HFFc6 (cell line): ENCODE data around the gene USF3. TPM values are rescaled to one million over a fixed set of nuclear protein-coding genes. Genes with fewer than 3 reads are reported as not detected.
A peak's percentile ranks its signal among the peaks of the same experiment; 100 is the strongest.

Experiments used
- DNase-seq: peaks from one replicate; pipeline ENCODE4 v3.0.0-alpha.2; 2018
- H3K27ac Mint-ChIP-seq: 2 replicates; pipeline ENCODE4 v1.8.0; 2020; ENCODE audit warnings: mild to moderate bottlenecking, mixed read lengths
- H3K27me3 Mint-ChIP-seq: 2 replicates; pipeline ENCODE4 v1.8.0; 2021; ENCODE audit warnings: mild to moderate bottlenecking, moderate library complexity, mixed read lengths; ENCODE audit not compliant: insufficient read depth
- H3K36me3 Mint-ChIP-seq: 2 replicates; pipeline ENCODE4 v1.8.0; 2021; ENCODE audit warnings: low read depth, mixed read lengths
- H3K4me1 Mint-ChIP-seq: 2 replicates; pipeline ENCODE4 v1.8.0; 2020; ENCODE audit warnings: low read depth, mixed read lengths
- H3K4me3 Mint-ChIP-seq: 2 replicates; pipeline ENCODE4 v1.8.0; 2020; ENCODE audit warnings: mild to moderate bottlenecking, moderate library complexity, mixed read lengths
- H3K9me3 Mint-ChIP-seq: 2 replicates; pipeline ENCODE4 v1.8.0; 2020; ENCODE audit warnings: mild to moderate bottlenecking, mixed read lengths
- CTCF ChIP-seq: fragments of 200-600 bp; sonication (generic); IDR thresholded peaks from 2 replicates; pipeline ENCODE4 v1.5.0; 2021; ENCODE audit warnings: antibody characterized with exemption, mild to moderate bottlenecking
- total RNA-seq, 6 experiments: library from RNA; stranded (reverse); fragmentation: NEBNext Ultra II Directional; extraction: Animal tissue kit (Norgen Biotek cat#: 25700); gene quantifications; 2 replicates in 1 of 6; 3 replicates in 5 of 6; pipeline ENCODE4 v1.2.3, GENCODE V29; 2021

The USF3 gene
- total RNA-seq, 6 experiments from 2014 or later, result 8.5 to 10.7 (median 10.5) TPM

DNA sequence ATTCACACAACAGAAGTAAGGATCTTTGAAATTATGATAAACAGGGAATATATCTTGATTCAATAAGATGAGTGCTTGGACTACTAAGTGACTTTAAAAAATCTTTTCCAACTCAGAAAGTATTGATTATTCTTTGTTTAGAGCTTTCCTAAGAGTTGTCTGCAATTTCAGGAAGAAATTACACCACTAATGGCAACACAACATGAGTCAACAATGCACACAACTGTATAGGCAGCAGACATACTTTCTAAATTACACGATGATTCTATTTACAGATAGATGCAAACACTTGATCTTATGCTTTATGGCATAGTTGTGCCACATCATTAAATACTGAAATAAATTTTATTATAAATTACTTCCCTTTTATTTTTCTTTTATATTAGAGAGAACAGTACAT, 45.2 kb upstream of the USF3 start:
- H3K4me3 Mint-ChIP-seq, result peak overlapping the region; percentile 6; the same call in 1 of the 2 replicates
- H3K36me3 Mint-ChIP-seq, result peaks cover 16% of the 10 kb centered on the region
- no peak for TF ChIP-seq CTCF
- peak overlapping the region; percentile 67 for H3K27ac Mint-ChIP-seq
- peaks cover 4% of the 10 kb centered on the region for H3K27me3 Mint-ChIP-seq
- no peak for DNase-seq
- peaks cover 82% of the 10 kb centered on the region for H3K4me1 Mint-ChIP-seq
- H3K9me3 Mint-ChIP-seq, result no peaks in the 10 kb centered on the region

- Mint-ChIP-seq H3K27ac (peak overlapping the region; percentile 67), H3K4me1 (peaks cover 83% of the 10 kb centered on the region), H3K27me3 (no peaks in the 10 kb centered on the region; the same call in 1 of the 2 replicates), H3K36me3 (peaks cover 16% of the 10 kb centered on the region), H3K4me3 (0 out of 2 replicates have a peak overlapping the region, but pooled peaks have one; percentile 6), H3K9me3 (no peaks in the 10 kb centered on the region)
- no peak for TF ChIP-seq CTCF
- no peak for DNase-seq
Measured at GRCh38 chr3:113741086-113741485, 44.6 kb upstream of the USF3 start.

DNA sequence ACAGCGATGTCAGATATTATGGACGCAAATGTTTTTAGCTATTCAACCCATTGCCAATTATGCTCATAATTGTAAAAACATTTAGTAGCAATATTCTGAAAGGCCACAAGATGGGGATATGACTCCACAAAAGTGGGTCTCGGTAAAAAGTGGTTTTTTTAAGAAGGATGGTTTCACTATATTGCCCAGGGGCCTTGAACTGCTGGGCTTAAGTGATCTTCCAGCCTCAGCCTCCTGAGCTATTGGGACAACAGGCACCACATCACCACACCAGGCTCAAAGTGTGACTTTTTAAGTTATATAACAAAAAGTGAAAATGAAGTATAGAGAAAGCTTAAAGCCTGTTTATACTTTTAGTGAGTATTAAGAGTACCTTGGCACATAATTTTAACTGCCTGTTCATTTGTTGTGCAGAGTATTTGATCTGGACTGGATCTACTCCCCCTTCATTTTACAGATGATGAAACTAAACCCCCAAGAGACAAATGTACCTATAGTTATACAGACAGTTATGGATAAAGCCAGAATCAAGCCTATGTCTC, 40.2 kb upstream of the USF3 start:
- Mint-ChIP-seq H3K4me1 (peaks cover 92% of the 10 kb centered on the region), H3K27ac (peak overlapping the region; percentile 68), H3K9me3 (no peaks in the 10 kb centered on the region), H3K4me3 (peak overlapping the region; percentile 29), H3K36me3 (peaks cover 4% of the 10 kb centered on the region; the same call in 1 of the 2 replicates), H3K27me3 (peaks cover 3% of the 10 kb centered on the region; the same call in 1 of the 2 replicates)
- peak; percentile 88 for TF ChIP-seq CTCF
- peak; percentile 63 for DNase-seq

- Mint-ChIP-seq H3K27me3 (peaks cover 3% of the 10 kb centered on the region; the same call in 1 of the 2 replicates), H3K4me1 (peaks cover 49% of the 10 kb centered on the region), H3K36me3 (0 out of 2 replicates have a peak, but pooled peaks cover 7% of the 10 kb centered on the region), H3K27ac (peak overlapping the region; percentile 44; the same call in 1 of the 2 replicates), H3K4me3 (no peak overlapping the region), H3K9me3 (no peaks in the 10 kb centered on the region)
- TF ChIP-seq CTCF, result no peak
- DNase-seq, result no peak
Measured at GRCh38 chr3:113731694-113732093, 35.3 kb upstream of the USF3 start.

DNA sequence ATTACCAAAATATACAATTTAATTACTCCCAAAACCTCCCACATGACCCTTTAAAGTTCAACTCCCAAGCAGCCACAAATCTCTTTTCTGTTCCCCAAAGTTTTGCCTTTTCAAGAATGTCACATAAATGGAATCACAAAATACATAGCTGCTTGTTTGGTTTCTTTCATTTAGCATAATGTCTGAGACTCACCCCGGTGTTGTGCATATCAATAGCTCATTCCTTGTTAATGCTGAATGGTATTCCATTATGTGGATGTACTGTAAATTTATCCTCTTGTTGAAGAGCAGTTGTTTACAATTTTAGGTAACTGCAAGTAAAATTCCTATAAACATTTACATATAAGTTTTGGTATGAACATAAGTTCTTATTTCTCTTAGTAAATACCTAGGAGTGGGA, 34.1 kb upstream of the USF3 start:
- DNase-seq, result no peak
- TF ChIP-seq CTCF, result no peak
- peaks cover 7% of the 10 kb centered on the region; the same call in 1 of the 2 replicates for H3K36me3 Mint-ChIP-seq
- H3K27me3 Mint-ChIP-seq, result peaks cover 3% of the 10 kb centered on the region; the same call in 1 of the 2 replicates
- no peak overlapping the region for H3K27ac Mint-ChIP-seq
- H3K4me1 Mint-ChIP-seq, result peaks cover 44% of the 10 kb centered on the region
- H3K4me3 Mint-ChIP-seq, result no peak overlapping the region
- H3K9me3 Mint-ChIP-seq, result no peaks in the 10 kb centered on the region
